Spleen (tissue), 11 donors: Measurements from ENCODE around the gene TMEM164. TPM values are rescaled to one million over a fixed set of nuclear protein-coding genes. Genes with fewer than 3 reads are reported as not detected.

Experiments
- DNase-seq: peaks from one replicate; pipeline ENCODE4 v3.0.0-alpha.2; 2020
- H3K27ac ChIP-seq, 8 donors: fragments of 200-600 bp; sonication (generic) in 7 of 8; 1 replicate in 4 of 8; 2 replicates in 4 of 8; pipeline versions ENCODE4 v1.5.0 to v1.8.0; 2016 to 2021; ENCODE audit warnings: inconsistent platforms in 4 of 8, mild to moderate bottlenecking in 4 of 8, moderate library complexity in 1 of 8
- H3K27me3 ChIP-seq, 7 donors: fragments of 200-600 bp; sonication (generic) in 6 of 7; replicated peaks in 1 of 7; 1 replicate in 4 of 7; 2 replicates in 3 of 7; pipeline versions ENCODE4 v1.5.0 to v1.8.0; 2016 to 2021; ENCODE audit warnings: inconsistent platforms in 3 of 7, mild to moderate bottlenecking in 1 of 7
- H3K36me3 ChIP-seq, 6 donors: fragments of 200-600 bp; sonication (generic) in 5 of 6; 1 replicate in 4 of 6; 2 replicates in 2 of 6; pipeline versions ENCODE4 v1.5.0 to v1.8.0; 2016 to 2021; ENCODE audit warnings: inconsistent platforms in 2 of 6
- H3K4me1 ChIP-seq, 6 donors: fragments of 200-600 bp; sonication (generic) in 5 of 6; 1 replicate in 3 of 6; 2 replicates in 3 of 6; pipeline versions ENCODE4 v1.5.0 to v1.8.0; 2016 to 2021; ENCODE audit warnings: inconsistent platforms in 3 of 6
- H3K4me3 ChIP-seq, 8 donors: fragments of 200-600 bp; sonication (generic) in 7 of 8; 1 replicate in 4 of 8; 2 replicates in 4 of 8; pipeline versions ENCODE4 v1.5.0 to v1.8.0; 2016 to 2021; ENCODE audit warnings: inconsistent platforms in 4 of 8, mild to moderate bottlenecking in 4 of 8, moderate library complexity in 2 of 8
- H3K9me3 ChIP-seq, 8 donors: fragments of 200-600 bp; sonication (generic) in 7 of 8; 1 replicate in 4 of 8; 2 replicates in 4 of 8; pipeline versions ENCODE4 v1.5.0 to v1.8.0; 2016 to 2021; ENCODE audit warnings: inconsistent platforms in 4 of 8
- CTCF ChIP-seq, 11 experiments: fragments of 200-600 bp in 7 of 11; fragments of 450-650 bp in 4 of 11; sonication (generic) in 4 of 11; IDR thresholded peaks in 8 of 11; conservative IDR thresholded peaks in 3 of 11; 1 replicate in 7 of 11; 2 replicates in 4 of 11; pipeline versions ENCODE4 v1.4.0 to v1.8.0; 2016 to 2021; ENCODE audit warnings: antibody characterized with exemption in 11 of 11, inconsistent platforms in 4 of 11, mild to moderate bottlenecking in 1 of 11
- POLR2A ChIP-seq, 3 donors: fragments of 450-650 bp; IDR thresholded peaks; one replicate each; pipeline ENCODE4 v1.5.1; 2017; ENCODE audit warnings: antibody characterized with exemption in 3 of 3, mild to moderate bottlenecking in 1 of 3
- POLR2AphosphoS5 ChIP-seq, 3 donors: sonication (generic); formaldehyde crosslinking; IDR thresholded peaks; one replicate each; pipeline ENCODE4 v1.5.1; 2017; ENCODE audit warnings: antibody characterized with exemption in 3 of 3
- WGBS, 5 donors: extraction: QIAGEN DNeasy Blood & Tissue Kit in 3 of 5; methylation state at CpG; one replicate each; pipeline versions ENCODE4 v1.1.5 to v1.1.7; 2013 to 2018; 5-methylcytosine and 5-hydroxymethylcytosine counted together
- intact Hi-C: fragments of 100-400 bp; cut with DNase I; formaldehyde crosslinking; loops from one replicate; pipeline ENCODE4 v1.15.0; 2023; ENCODE audit warnings: low total_unique reads
- polyA plus RNA-seq, 3 donors: library from polyadenylated mRNA; stranded (reverse); fragments of 200-250 nt; gene quantifications; one replicate each; pipeline ENCODE4 v1.2.1, GENCODE V29; 2013
- total RNA-seq, 7 donors: library from RNA; depleted of rRNA in 3 of 7; stranded (reverse); fragments of >200 nt in 3 of 7; fragmentation: NEBNext Ultra II Directional in 4 of 7; extraction: Animal tissue kit (Norgen Biotek cat#: 25700) in 4 of 7; gene quantifications; one replicate each; pipeline versions ENCODE4 v1.1.0 to v1.2.1, GENCODE V29; 2016 to 2021
- donor health status: healthy with polysubstance abuse.
- donor health status: DM: no; HTN: no; CAD: no; lungs with moderate emphysema.
- donor health status: DM: no; HTN: no; CAD: no.
- donor health status: Bipolar disorder and iron deficiency.
- donor health status: healthy.
- donor health status: DM: no; HTN: no; CAD: no.
- donor health status: DM: yes; HTN: yes; CAD: no.

The TMEM164 gene
- total and polyA plus RNA-seq, 10 donors = 3.9 to 29.7 (median 24.3) TPM

DNA sequence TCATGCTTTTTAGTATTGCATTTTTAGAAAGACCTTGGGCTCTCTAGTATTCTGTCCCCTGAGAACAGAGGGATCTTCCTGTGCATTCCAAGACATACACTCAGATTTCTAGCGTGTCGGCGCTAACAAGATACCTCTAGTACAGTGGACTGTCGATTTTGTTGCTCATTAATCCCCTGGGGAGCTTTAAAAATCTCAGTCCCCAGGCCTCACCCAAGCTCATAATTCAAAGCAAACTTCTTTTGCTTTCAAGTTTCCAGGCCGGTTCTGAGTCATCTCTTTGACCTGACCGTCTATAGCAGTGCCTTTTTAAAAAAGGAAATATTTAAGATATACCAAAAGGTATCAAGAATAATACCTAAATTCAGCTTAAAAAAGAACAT is 178.0 kb downstream of the TMEM164 start:
- Histone ChIP-seq H3K36me3 (peaks cover 0 to 5% (median 0%) of the 10 kb centered on the region in 6 donors), H3K27me3 (peaks cover 0 to 5% (median 0%) of the 10 kb centered on the region in 7 donors), H3K4me3 (no peak overlapping the region), H3K4me1 (peaks cover 0 to 9% (median 0%) of the 10 kb centered on the region in 6 donors), H3K9me3 (peaks cover 0 to 2% (median 0%) of the 10 kb centered on the region in 8 donors), H3K27ac (peak overlapping the region in 3 of 8 donors; percentile 11 to 31 (median 27))
- 57 to 71% (median 65%) methylated on average over 6 of the region's 6 CpGs for WGBS, 5 donors
- intact Hi-C loops = no loop called here
- TF ChIP-seq POLR2A (IDR thresholded peaks at IDR 0.05) (no peak), CTCF (IDR thresholded peaks at IDR 0.05 in 8 of 11, conservative IDR thresholded peaks at IDR 0.05 in 3 of 11) (no peak), POLR2AphosphoS5 (IDR thresholded peaks at IDR 0.05) (no peak)
- no peak for DNase-seq

- Histone ChIP-seq H3K4me3 (no peak overlapping the region), H3K27ac (peak overlapping the region in 3 of 8 donors; percentile 11 to 31 (median 27)), H3K36me3 (peaks cover 0 to 5% (median 0%) of the 10 kb centered on the region in 6 donors), H3K9me3 (peaks cover 0 to 8% (median 0%) of the 10 kb centered on the region in 8 donors), H3K27me3 (peaks cover 0 to 5% (median 0%) of the 10 kb centered on the region in 7 donors), H3K4me1 (peaks cover 0 to 9% (median 0%) of the 10 kb centered on the region in 6 donors)
- no peak for DNase-seq
- WGBS, 5 donors = 78 to 95% (median 81%) methylated on average over 2 of the region's 2 CpGs
- intact Hi-C loops = no loop called here
- TF ChIP-seq POLR2AphosphoS5 (IDR thresholded peaks at IDR 0.05) (no peak), CTCF (IDR thresholded peaks at IDR 0.05 in 8 of 11, conservative IDR thresholded peaks at IDR 0.05 in 3 of 11) (no peak), POLR2A (IDR thresholded peaks at IDR 0.05) (no peak)
These were observed 178.7 kb downstream of the TMEM164 start for GRCh38 chrX:110181459-110182137.

GRCh38 chrX:110182362-110182761 is 179.4 kb downstream of the TMEM164 start:
- DNase-seq = peak; percentile 35
- Histone ChIP-seq H3K27ac (peak overlapping the region in 1 of 8 donors; percentile 26), H3K36me3 (peaks cover 0 to 5% (median 0%) of the 10 kb centered on the region in 6 donors), H3K4me3 (no peak overlapping the region), H3K4me1 (peaks cover 0 to 9% (median 0%) of the 10 kb centered on the region in 6 donors), H3K27me3 (peaks cover 0 to 5% (median 0%) of the 10 kb centered on the region in 7 donors), H3K9me3 (peaks cover 0 to 8% (median 0%) of the 10 kb centered on the region in 8 donors)
- 78 to 100% (median 90%) methylated on average over 1 of the region's 1 CpG for WGBS, 5 donors
- intact Hi-C loops = no loop called here
- TF ChIP-seq POLR2A (IDR thresholded peaks at IDR 0.05) = no peak
- TF ChIP-seq CTCF (IDR thresholded peaks at IDR 0.05 in 8 of 11, conservative IDR thresholded peaks at IDR 0.05 in 3 of 11) = no peak
- TF ChIP-seq POLR2AphosphoS5 (IDR thresholded peaks at IDR 0.05) = no peak

DNA sequence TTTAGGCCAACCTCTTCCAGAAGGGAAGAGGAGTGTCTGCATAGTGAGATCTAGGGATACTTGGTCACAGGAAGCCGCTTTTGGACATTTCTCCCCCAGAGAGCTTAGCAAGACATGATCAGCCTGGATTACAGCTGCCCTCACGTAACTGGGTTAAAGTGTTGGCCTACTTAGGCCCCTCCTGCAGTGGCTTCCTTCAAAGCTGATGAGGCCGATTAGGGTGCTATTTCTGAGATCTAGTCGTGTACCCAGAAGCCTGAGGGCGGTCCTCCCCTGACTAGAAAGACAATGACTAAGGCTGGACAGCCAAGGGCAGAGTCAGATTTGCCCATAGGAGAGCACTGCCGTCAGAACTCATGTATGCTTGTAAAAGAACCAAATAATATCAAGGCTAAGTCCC is 180.0 kb downstream of the TMEM164 start:
- peak; percentile 41 for DNase-seq
- TF ChIP-seq POLR2A (IDR thresholded peaks at IDR 0.05) (no peak), POLR2AphosphoS5 (IDR thresholded peaks at IDR 0.05) (no peak)
- WGBS, 5 donors = 52 to 78% (median 70%) methylated on average over 5 to 6 of the region's 6 CpGs

More for the DNA sequence above, 180.0 kb downstream of the TMEM164 start:
- no peak overlapping the region for H3K4me3 ChIP-seq
- peak overlapping the region in 2 of 8 donors; percentile 10 to 26 for H3K27ac ChIP-seq
- peaks cover 0 to 8% (median 0%) of the 10 kb centered on the region in 8 donors for H3K9me3 ChIP-seq
- intact Hi-C loops = no loop called here
- peaks cover 0 to 3% (median 0%) of the 10 kb centered on the region in 6 donors for H3K36me3 ChIP-seq
- H3K27me3 ChIP-seq = peaks cover 0 to 5% (median 0%) of the 10 kb centered on the region in 7 donors
- peaks cover 0 to 9% (median 0%) of the 10 kb centered on the region in 6 donors for H3K4me1 ChIP-seq
